ENCODE results near the gene GYG1.
A peak's percentile ranks its signal among the peaks of the same experiment; 100 is the strongest.
"Not testable (repeated sequence)": the region's sequence is repeated elsewhere in the genome, so short reads cannot be mapped to it uniquely, and the experiment has no call there.

GYG1 gene

DNA sequence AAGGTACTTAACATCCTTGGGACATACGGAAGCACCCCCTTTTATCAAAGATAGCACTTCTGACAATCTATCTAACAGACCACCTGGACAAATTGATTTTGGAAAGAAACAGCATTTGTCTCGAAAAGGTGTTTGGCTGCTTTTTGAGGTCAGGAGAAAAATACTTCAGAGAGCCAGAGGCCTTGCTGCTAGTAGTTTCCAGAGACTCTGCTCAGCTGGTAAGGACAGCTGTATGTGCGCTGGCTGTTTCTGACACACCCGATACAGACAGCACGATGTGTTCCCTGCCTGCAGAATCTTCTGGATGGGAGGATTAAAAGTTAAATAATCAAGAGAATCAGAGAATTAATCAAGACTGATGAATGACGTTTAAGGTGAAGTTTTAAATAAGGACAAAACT lies 15.6 kb upstream of the GYG1 start:
- Histone ChIP-seq H3K4me3 (no peak overlapping the region), H3K27ac (no peak overlapping the region)

DNA sequence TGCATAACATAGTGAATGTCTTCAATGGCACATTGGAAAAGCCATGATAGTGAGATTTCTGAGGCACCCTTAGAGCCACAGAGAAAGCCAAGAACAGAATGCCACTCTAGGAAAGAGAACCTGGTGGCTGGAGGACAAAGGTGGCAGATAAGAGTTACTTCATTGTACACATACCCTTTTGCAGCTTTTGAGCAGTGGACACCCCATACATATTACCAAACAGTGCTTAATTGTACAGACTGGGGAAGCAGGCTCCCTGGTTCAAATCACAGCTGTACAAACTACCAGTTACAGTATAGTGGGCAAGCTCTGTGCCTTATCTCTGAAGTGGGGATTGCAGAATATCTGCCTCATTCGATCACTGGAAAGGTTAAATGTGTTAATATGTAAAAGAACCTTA lies 10.1 kb upstream of the GYG1 start:
- Histone ChIP-seq H3K4me3 (no peak overlapping the region), H3K27ac (no peak overlapping the region)

DNA sequence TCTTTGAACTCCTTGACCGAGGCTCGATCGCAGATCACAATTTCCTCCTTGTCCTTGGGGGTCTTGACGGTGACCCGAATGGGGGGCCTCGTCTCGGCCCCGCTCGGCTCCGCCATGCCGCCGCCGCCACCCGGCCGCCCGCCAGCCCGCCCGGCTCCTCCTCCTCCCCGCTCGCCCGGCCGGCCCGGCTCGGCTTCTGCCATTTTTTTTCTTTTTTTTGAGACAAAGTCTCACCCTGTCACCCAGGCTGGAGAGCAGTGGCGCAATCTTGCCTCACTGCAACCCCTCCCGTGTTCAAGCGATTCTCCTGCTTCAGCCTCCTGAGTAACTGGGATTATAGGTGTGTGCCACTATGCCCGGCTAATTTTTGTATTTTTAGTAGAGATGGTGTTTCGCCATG lies 3.8 kb upstream of the GYG1 start:
- not testable (repeated sequence) for H3K27ac ChIP-seq, H3K4me3 ChIP-seq

DNA sequence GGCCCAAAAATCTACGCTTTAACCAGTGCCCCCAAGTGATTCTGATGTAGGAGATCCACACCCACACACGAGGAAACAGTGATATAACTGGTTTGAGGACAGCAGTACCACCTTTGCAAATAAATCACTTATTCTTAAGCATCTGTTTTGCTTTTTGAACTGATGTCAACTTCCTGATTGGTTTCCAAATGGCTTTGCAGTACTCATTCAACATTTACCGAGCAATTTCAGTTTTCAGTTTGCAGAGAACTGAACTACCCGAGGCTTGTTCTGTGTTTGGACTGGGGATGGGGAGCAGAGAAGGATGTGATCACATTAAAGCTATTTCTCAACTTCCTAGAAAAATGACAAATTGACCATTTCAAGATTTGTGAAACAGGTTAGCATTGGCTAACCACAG lies 1.1 kb upstream of the GYG1 start:
- H3K4me3 ChIP-seq, result peak overlapping the region in 1 of 7 experiments; percentile 67
- peak overlapping the region in 4 of 21 experiments; percentile 92 to 96 (median 94) for H3K27ac ChIP-seq

DNA sequence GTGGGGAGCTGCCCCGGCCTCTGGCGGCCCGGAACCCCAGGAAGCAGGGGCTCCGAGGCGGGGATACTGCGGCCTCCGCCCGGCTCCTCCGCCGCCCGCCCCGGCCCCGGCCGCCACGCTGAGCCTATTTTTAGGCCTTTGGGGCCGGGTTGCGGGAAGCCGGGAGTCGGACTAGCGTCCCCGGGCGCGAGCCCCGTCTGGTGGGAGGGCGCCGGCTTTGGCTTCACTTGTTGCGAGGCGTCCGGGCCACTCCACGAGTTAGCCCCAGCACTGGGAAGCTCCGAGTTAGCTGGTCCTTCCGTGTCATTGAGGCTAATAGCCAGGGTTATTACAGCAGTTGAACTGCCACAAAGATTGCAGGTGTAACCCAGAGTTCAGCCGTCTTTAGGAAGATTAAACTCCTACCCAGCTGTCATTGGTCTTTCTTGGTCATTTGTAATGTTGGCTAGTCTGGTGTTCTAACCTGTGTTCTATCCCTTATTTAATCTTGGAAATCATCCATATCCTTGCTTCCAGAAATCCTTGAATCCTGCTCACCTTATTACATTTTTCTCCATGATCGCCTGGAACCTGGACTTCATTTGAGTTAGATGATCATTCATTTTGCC lies 791 bp downstream of the GYG1 start:
- peak overlapping the region; percentile 64 to 91 (median 82) for H3K4me3 ChIP-seq
- peak overlapping the region; percentile 38 to 96 (median 92) for H3K27ac ChIP-seq

DNA sequence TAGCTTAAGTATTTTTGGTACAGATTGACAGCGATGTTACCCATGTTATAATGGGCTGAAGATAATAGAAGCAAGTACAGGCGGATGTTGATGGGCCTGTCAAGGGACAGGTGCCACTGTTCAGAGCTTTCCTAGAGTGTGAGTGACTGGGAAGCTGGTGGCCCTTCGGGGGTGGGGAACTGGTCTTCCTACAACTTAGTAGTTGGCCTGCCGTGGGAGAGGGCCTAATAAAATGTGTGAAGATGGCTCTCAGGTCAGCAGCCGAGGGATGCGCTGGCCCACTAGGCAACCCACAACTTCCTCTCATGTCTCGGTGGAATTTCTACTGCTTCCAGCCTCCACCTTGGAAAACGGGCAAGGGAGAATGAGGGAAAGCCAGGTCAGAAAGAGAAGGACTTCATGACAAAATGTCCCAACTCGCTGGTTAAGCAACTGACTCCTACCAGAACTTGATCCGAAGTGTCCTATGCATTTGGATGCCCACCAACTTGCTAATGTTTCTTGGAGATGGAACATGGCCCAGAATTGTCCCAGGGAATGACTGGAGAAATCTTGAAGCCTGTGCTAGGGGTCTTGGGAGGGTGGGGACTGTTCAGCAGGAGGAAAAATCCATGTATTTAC lies 1.4 kb downstream of the GYG1 start:
- Histone ChIP-seq H3K27ac (peak overlapping the region in 5 of 21 experiments; percentile 83 to 95 (median 90)), H3K4me3 (peak overlapping the region in 4 of 7 experiments; percentile 64 to 91 (median 86))

DNA sequence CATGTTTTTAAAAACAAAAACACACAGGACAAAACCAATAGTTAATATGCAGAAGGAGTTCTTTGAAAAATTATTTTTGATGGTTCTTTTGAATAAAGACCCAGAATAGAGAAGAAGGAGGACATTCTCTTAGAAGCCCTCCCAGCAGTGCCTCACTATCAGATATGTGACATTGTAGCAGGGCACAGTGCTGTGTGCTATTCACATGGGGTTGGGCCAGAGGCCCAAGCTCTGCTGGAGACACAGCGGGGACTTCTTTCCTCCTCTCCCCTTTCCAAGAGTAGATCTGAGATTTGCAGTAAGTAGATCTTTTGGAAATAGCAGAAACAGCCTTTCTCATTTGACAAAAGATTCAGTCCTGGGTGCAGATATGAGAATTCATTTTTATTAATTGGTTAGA lies 6.3 kb downstream of the GYG1 start:
- H3K27ac ChIP-seq, result no peak overlapping the region
- H3K4me3 ChIP-seq, result no peak overlapping the region

DNA sequence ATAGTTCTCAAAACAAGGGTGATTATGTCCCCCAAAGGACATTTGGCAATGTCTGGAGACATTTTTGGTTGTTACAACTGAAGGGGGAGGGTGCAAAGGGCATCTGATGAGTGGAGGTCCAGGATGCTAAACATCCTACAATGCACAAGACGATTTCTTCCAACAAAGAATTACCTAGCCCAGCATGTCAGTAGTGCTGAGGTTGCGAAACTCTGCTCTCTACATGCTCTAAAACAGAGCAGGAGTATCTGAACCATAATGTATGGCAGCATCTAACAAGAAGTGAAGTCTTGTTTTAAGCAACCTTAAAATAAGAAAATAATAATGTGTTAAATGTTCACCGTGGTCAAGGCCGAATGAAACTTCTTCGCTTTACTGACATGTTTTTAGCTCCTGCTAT lies 7.0 kb downstream of the GYG1 start:
- H3K27ac ChIP-seq, result peak overlapping the region in 8 of 21 experiments; percentile 9 to 72 (median 35)
- no peak overlapping the region for H3K4me3 ChIP-seq

DNA sequence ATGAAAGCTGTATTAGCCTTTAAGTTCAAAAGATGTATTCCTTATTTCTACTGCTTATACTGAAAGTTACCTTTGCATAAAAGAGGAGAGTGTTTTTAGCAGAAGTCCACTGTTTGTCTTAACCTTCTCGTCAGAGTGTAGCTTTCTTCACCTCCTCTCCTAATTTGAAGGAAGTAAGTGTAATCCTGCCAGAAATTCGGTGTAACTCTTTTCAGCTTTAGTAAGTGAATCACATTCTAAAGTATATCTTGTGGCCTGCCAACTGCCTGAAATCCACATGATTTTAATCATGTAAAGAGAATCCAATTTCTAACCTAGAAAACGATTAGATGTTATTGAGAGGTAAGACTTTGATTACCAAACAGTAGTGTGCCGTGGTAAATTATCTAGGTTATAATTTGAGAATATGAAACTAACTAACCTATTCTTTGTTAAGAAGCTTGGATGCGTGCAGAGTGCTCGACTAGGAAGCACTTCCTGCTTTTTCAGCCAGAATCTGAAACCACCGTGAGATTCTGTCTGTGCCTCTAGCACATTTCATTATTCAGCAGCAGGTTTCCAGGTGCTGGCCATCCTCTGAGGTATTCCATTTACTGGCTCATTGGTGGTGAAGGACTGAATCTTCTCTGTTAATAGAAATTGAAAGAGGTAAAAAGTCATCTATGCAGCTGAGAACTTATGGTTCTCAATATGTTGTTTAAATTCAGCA lies 7.5 kb downstream of the GYG1 start:
- Histone ChIP-seq H3K4me3 (no peak overlapping the region), H3K27ac (peak overlapping the region in 13 of 21 experiments; percentile 2 to 72 (median 34))

DNA sequence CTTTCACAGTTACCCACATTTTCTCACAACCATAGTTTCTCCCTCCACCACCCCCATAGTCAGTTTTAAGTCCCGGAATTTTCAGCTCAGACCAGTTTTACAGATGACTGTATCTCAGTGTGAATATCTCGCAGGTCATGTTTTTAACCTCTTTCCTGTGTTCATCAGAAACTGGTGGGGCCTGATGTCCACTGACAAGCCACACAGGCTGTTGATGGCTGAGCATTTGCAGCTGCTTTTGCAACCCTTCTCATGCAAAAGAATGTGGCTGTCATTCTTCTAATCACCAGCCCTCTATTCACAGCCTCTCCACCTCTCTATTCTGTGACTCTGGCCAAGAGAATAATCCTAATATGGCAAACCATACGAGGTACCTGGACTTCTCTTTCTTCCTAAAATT lies 8.5 kb downstream of the GYG1 start:
- peak overlapping the region in 2 of 21 experiments; percentile 11 to 46 for H3K27ac ChIP-seq
- H3K4me3 ChIP-seq, result no peak overlapping the region

DNA sequence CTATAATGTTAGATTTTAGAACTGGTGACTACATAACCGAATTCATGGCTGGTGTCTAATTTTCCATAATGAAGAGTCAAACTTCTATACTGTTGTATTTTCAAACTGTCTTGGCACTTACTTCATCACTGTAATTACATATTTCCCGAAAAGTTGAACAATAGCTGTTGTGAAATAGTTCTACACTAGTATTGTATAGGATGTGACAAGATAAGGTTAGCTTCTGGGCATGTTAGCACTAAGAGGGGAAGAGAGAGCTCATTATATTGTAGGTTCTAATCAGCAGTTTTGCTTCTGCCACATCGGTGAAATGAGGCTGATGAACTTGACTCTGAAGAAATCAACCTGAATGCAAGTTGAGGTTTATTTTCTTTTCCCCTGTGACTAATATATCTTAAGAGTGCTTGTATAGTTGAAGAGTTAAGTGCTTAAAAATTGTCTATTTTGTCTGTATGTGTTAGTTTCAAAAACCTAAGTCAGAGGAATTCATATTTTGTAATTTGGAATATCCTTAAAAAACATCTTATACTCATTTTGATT lies 8.9 kb downstream of the GYG1 start:
- H3K4me3 ChIP-seq, result no peak overlapping the region
- H3K27ac ChIP-seq, result no peak overlapping the region

DNA sequence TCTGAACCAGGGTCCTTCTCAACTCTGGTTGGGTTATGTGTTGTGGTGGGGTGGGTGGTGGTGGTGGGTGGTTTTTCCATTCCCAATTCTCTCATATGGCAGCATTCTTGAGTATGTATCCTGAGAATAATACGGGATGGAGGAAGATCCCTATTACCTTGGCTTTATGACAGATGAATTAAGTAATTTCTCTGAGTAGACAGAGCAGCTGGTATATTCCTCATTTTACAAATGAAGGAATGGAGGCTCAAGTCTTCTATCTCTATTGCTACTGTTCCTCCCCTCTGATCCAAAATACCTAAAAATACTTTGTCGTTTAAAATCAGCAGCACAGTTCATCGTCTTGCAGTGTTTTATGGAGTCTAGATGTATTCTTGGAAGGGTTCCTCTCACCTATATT lies 10.4 kb downstream of the GYG1 start:
- no peak overlapping the region for H3K4me3 ChIP-seq
- H3K27ac ChIP-seq, result no peak overlapping the region

DNA sequence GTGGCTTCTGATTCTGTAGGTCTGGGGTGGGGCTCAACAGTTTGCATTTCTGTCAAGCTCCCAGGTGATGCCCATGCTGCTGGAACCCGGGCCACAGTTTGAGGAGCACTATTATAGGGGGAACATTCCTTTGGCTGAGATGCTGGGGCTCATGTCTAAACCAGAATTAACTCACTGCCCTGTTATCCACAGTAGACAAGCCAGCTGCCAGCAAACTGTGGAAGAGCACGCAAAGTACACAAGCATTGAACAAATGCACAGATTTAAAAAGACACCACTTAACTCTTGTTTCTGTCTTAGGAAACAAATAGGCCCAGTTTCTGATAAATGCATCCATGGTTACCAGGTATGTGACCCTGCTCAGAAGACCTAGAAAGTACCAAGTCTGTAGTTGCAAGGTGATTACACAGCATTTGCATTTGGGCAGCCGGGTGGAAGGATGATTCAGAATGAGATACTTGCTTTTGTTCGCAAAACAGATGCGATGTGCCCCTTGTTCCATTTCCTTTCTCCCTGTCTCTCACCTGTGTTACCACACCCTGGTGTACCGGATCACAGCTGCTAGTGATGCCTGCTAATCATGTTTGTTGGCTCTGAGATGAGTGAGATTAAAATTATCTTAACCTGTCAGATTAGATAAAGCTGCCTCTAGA lies 12.4 kb downstream of the GYG1 start:
- Histone ChIP-seq H3K4me3 (no peak overlapping the region), H3K27ac (no peak overlapping the region)

DNA sequence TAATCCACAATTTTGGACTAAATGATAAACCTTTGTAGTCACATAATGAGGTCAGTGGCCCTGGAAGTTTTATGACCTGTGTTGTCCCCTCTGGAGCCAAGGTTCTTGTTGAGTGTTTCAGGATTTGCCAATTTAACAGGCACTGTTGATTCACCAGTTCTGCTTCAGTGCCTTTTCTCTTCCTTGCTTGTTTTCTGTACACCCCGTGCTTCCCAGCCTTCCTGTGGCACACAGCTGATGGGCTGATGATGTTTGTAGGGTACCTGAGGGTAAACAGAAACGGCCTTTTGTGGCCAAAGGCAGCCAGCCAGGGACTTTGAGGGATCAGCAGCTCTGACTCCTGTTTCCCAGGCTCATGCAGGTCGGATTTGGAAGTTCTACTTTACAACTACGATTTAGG lies 13.3 kb downstream of the GYG1 start:
- H3K4me3 ChIP-seq, result no peak overlapping the region
- no peak overlapping the region for H3K27ac ChIP-seq

DNA sequence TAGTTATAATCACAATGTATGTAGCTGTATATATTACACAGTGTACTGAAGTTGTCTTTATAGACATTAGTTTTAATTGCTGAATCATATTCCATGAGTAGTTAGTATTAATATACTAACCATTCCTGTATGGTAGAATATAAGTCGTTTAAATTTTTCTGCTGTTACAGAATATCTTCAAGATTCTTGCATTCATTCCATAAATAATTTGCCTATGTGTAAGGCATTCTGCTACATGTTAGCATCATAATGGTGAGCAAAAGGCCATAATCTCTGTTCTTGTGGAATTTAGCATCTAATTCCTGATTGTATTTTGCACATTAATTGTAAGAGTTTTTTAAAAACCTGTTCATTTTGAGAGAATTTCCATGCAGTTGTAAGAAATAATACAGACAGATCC lies 14.1 kb downstream of the GYG1 start:
- Histone ChIP-seq H3K4me3 (no peak overlapping the region), H3K27ac (no peak overlapping the region)

DNA sequence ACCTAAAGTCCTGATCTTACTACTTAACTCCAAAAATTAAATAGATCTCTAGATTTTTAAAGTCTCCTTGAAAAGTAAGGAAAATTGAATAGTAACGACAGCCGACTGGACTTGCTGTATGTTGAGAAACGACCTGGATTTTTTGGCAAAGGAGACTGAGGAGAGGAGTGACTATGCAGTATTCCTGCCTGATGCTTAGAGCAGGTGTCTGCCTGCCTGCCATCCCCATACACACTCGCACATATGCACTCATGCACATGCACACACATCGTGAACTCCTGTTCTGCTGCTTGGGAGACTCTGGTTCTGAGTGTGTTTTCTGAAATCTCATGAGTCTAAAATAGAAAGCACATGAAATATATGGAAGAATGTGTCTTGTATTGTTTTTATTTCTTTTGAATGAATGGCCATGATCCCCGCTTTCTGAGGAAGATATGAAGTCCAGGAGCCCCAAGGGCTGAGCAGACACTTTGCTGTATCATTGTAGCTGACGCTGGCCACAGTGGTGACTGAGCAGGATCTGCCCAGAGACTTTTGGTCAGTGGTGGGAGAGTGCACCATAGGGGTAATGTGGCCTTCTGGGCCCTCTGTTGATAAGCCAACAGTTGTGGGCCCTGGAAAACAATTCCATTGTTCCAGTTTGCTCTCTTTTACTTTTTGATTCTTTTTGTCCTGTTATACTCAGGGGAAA lies 16.4 kb downstream of the GYG1 start:
- peak overlapping the region in 1 of 21 experiments; percentile 24 for H3K27ac ChIP-seq

DNA sequence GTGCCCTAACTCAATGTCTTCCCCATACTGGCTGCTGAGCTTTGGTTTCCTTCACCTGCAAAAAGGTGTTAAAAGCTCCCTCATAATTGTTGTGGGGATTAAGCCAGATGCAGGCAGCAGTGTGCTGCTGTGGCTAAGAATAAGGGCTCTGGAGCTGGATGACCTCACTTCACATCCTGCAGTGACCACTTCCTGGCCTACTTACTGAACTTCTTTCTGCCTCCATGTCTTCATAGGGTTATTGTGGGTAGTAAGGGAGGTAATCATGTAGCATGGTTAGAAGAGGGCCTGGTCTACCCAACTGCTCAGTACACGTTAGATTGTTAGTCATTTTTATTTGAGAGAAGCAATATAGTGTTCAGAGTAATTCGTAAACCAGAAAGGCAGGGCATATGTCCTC lies 18.4 kb downstream of the GYG1 start:
- Histone ChIP-seq H3K4me3 (no peak overlapping the region), H3K27ac (peak overlapping the region in 4 of 21 experiments; percentile 15 to 72 (median 37))

More for the DNA sequence above, 16.4 kb downstream of the GYG1 start:
- H3K4me3 ChIP-seq, result no peak overlapping the region

DNA sequence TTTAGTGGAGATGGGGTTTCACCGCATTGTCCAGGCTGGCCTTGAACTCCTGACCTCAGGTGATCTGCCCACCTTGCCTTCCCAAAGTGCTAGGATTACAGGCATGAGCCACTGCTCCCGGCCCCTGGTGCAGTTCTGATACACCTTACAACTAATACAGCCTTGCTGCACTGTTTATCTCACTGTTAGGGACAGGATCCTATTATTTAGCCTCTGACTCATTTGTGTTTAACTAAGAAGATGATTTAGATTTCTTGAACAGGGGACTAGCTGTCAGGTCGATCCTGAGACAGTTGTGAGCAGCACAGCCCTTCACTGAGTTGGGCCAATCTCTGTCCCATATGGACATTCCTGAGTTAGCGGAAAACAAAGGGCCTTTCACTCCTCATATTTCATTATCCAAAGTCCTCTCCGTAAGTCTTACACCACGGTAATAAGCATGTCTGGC lies 19.2 kb downstream of the GYG1 start:
- H3K27ac ChIP-seq, result peak overlapping the region in 5 of 21 experiments; percentile 7 to 72 (median 24)
- no peak overlapping the region for H3K4me3 ChIP-seq

DNA sequence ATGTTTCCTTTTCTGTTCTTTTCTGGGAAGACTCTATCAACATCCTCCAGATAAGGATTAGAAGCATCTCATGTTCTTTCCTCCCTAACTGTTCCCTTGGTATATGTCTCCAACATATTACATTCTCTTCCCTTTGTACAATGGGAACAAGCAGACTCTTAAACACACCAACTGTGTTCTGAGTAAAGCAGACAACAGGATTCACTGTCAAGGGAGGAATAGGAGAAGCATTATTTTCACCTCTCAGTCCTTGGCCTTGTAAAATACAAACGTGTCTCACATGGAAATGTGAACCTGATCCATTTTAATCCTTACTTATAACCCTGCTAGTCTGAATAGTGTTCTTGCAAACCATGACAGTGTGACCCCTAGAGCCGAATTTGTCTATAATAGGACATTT lies 19.6 kb downstream of the GYG1 start:
- H3K27ac ChIP-seq, result peak overlapping the region in 3 of 21 experiments; percentile 7 to 72 (median 44)
- H3K4me3 ChIP-seq, result no peak overlapping the region

DNA sequence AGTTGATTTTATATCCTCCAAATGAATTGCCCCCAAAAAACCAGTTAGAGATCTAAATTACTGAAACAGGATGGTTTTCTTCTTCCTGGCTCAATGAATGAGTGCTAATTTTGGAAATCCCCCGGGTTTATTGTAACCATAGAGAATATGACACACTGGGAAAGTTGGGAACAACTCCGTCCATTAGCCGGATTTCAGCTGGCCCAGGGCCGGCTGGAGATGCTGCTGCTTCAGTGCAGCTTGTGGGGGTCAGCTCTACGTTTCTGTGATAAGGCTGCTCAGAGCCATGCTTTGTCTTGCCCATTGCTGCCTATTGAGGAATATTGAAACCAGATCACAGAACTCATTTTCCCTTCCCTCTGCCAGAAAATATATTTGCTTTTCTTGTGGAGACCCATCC lies 20.3 kb downstream of the GYG1 start:
- no peak overlapping the region for H3K4me3 ChIP-seq
- H3K27ac ChIP-seq, result peak overlapping the region in 1 of 21 experiments; percentile 72

Data from skin epidermis (tissue), 12 donors.